ENCODE measurements around the gene IGF2BP3. TPM values are rescaled to one million over a fixed set of nuclear protein-coding genes. Genes with fewer than 3 reads are reported as not detected.

IGF2BP3 gene
- total RNA-seq, 1 experiment from 2014 or later: 80.2 TPM

- TF ChIP-seq POLR2AphosphoS5 (IDR thresholded peaks at IDR 0.05; ENCODE audit: low read depth, low read length): no peak
- TF ChIP-seq CTCF (IDR thresholded peaks at IDR 0.05): no peak
- TF ChIP-seq SIN3A (IDR thresholded peaks at IDR 0.05; ENCODE audit: borderline replicate concordance, insufficient read depth, low read depth, low read length): no peak
- no peak for TF ChIP-seq REST (IDR thresholded peaks at IDR 0.05; ENCODE audit: insufficient read depth in 1 of 2, low read depth in 2 of 2, low read length in 1 of 2)
- TF ChIP-seq TCF7L2 (IDR thresholded peaks at IDR 0.05; ENCODE audit: low read depth, low read length): no peak
- ChIA-PET POLR2A (interaction anchor here (1.0 kb wide), 1 partner anchor 16 kb away, joined by 6 read pairs; the partner anchor contains the start of gene MALSU1), CTCF (no interaction called here)
- H3K9me3 ChIP-seq (ENCODE audit: control insufficient read depth, insufficient read depth, low read depth, low read length): no peaks in the 10 kb centered on the region
- in situ Hi-C loops (cut with HindIII; ENCODE audit: low pct_unique_long_range_greater_than_20kb, low sequenced_read_pairs) (no loop called here), intact Hi-C loops (cut with micrococcal nuclease; ENCODE audit: unreplicated experiment) (no loop called here)
- H3K27ac ChIP-seq (ENCODE audit: low read length): no peak overlapping the region
- no peaks in the 10 kb centered on the region for H3K36me3 ChIP-seq (ENCODE audit: control insufficient read depth, insufficient read depth, low read length)
- no peaks in the 10 kb centered on the region for H3K27me3 ChIP-seq (ENCODE audit: control insufficient read depth, insufficient read depth, low read length)
- BruUV-seq (replicated peaks): no TSS peak
- DNase-seq (ENCODE audit: low read depth, low spot score): no peak
- H3K4me1 ChIP-seq (ENCODE audit: control insufficient read depth, insufficient read depth, low read length): no peaks in the 10 kb centered on the region
- no peak for ATAC-seq
- no peak overlapping the region for H3K4me3 ChIP-seq (ENCODE audit: low read depth in 2 of 2, low read length in 2 of 2)
Observed at GRCh38 chr7:23283086-23283485, 187.2 kb downstream of the IGF2BP3 start.

GRCh38 chr7:23279819-23280525, 190.3 kb downstream of the IGF2BP3 start:
- POLR2A ChIA-PET: no interaction called here
- Histone ChIP-seq H3K4me1 (ENCODE audit: control insufficient read depth, insufficient read depth, low read length) (no peaks in the 10 kb centered on the region), H3K36me3 (ENCODE audit: control insufficient read depth, insufficient read depth, low read length) (no peaks in the 10 kb centered on the region), H3K27ac (ENCODE audit: low read length) (no peak overlapping the region), H3K27me3 (ENCODE audit: control insufficient read depth, insufficient read depth, low read length) (no peaks in the 10 kb centered on the region), H3K4me3 (ENCODE audit: low read depth in 2 of 2, low read length in 2 of 2) (no peak overlapping the region), H3K9me3 (ENCODE audit: control insufficient read depth, insufficient read depth, low read depth, low read length) (no peaks in the 10 kb centered on the region)
- no peak for DNase-seq (ENCODE audit: low read depth, low spot score)
- in situ Hi-C loops (cut with HindIII; ENCODE audit: low pct_unique_long_range_greater_than_20kb, low sequenced_read_pairs): no loop called here
- ATAC-seq: no peak
- TF ChIP-seq REST (IDR thresholded peaks at IDR 0.05; ENCODE audit: insufficient read depth in 1 of 2, low read depth in 2 of 2, low read length in 1 of 2) (no peak), TCF7L2 (IDR thresholded peaks at IDR 0.05; ENCODE audit: low read depth, low read length) (no peak), POLR2AphosphoS5 (IDR thresholded peaks at IDR 0.05; ENCODE audit: low read depth, low read length) (no peak), SIN3A (IDR thresholded peaks at IDR 0.05; ENCODE audit: borderline replicate concordance, insufficient read depth, low read depth, low read length) (no peak), CTCF (IDR thresholded peaks at IDR 0.05) (no peak)
- BruUV-seq (replicated peaks): no TSS peak
- CTCF ChIA-PET: interaction anchor here (0.6 kb wide), 1 partner anchor 40 kb away, joined by 4 read pairs; no protein-coding TSS in a partner anchor
- intact Hi-C loops (cut with micrococcal nuclease; ENCODE audit: unreplicated experiment): loop anchor here (10.0 kb wide), 2 partner anchors 195 to 435 kb away; partner anchors contain the start of genes IGF2BP3 and STK31

All from Panc1 (cell line).